Peyer's patch (tissue), 4 donors: Measurements from ENCODE around the gene ZFP91.

Source experiments
- CTCF ChIP-seq, 6 experiments: fragments of 450-650 bp in 4 of 6; fragments of 200-600 bp in 2 of 6; sonication (generic) in 1 of 6; IDR thresholded peaks; one replicate each; pipeline ENCODE4 v1.5.1; 2017 to 2019; ENCODE audit warnings: antibody characterized with exemption in 6 of 6, mild to moderate bottlenecking in 3 of 6, moderate library complexity in 1 of 6
- POLR2A ChIP-seq, 2 donors: fragments of 450-650 bp; IDR thresholded peaks; one replicate each; pipeline ENCODE4 v1.5.1; 2017; ENCODE audit warnings: antibody characterized with exemption in 2 of 2, mild to moderate bottlenecking in 2 of 2, moderate library complexity in 2 of 2

GRCh38 chr11:58647141-58647699 is 68.4 kb downstream of the ZFP91 start:
- TF ChIP-seq CTCF (IDR thresholded peaks at IDR 0.05) (no peak), POLR2A (IDR thresholded peaks at IDR 0.05) (no peak)
